GM12865 (cell line): ENCODE measurements around the gene PPTC7.
"Not testable (repeated sequence)": the region's sequence is repeated elsewhere in the genome, so short reads cannot be mapped to it uniquely, and the experiment has no call there.

Experiments
- DNase-seq: peaks from one replicate; pipeline ENCODE4 v3.0.0; 2010; ENCODE audit warnings: low read depth
- H3K4me3 ChIP-seq: 2 replicates; pipeline ENCODE4 v1.5.1; 2011; ENCODE audit warnings: mild to moderate bottlenecking, low read depth, low read length, control low read depth
- TF ChIP-seq, protein P1 (sequence below): IDR thresholded peaks from 2 replicates; pipeline ENCODE4 v1.5.1; 2011; ENCODE audit warnings: low read length, control low read depth, low read depth, inconsistent platforms; ENCODE audit not compliant: insufficient read depth; ENCODE audit errors: missing control alignments

The PPTC7 gene

GRCh38 chr12:110531741-110532333 lies 51.3 kb downstream of the PPTC7 start:
- peak overlapping the region; percentile 16; the same call in 1 of the 2 replicates for H3K4me3 ChIP-seq
- TF ChIP-seq, protein P1, sequence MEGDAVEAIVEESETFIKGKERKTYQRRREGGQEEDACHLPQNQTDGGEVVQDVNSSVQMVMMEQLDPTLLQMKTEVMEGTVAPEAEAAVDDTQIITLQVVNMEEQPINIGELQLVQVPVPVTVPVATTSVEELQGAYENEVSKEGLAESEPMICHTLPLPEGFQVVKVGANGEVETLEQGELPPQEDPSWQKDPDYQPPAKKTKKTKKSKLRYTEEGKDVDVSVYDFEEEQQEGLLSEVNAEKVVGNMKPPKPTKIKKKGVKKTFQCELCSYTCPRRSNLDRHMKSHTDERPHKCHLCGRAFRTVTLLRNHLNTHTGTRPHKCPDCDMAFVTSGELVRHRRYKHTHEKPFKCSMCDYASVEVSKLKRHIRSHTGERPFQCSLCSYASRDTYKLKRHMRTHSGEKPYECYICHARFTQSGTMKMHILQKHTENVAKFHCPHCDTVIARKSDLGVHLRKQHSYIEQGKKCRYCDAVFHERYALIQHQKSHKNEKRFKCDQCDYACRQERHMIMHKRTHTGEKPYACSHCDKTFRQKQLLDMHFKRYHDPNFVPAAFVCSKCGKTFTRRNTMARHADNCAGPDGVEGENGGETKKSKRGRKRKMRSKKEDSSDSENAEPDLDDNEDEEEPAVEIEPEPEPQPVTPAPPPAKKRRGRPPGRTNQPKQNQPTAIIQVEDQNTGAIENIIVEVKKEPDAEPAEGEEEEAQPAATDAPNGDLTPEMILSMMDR, result no peak
- DNase-seq, result peak; percentile 89

DNA sequence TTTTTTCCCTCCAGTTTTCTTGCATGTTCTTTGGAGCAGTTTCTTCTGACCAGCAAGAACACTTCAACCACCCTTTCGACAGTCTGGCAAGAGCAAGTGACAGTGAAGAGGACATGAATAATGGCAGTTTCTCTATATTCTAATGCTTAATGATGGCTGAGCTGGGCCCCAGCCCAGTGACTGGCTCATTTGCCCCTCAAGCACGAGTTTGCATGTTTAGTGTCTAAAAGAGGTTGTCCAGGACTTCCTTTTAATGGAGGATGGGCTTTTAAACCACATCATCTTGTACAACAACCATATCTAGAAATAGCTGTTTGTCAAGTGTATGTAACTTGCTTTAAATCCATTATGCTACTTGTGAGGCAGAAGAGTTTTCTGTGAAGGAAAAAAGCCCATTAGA lies 52.6 kb downstream of the PPTC7 start:
- TF ChIP-seq, protein P1, result no peak
- DNase-seq, result peak; percentile 66
- H3K4me3 ChIP-seq, result no peak overlapping the region

- DNase-seq, result peak; percentile 79
- TF ChIP-seq, protein P1, result no peak
- H3K4me3 ChIP-seq, result no peak overlapping the region
Measured at GRCh38 chr12:110528277-110528839, 54.8 kb downstream of the PPTC7 start.

DNA sequence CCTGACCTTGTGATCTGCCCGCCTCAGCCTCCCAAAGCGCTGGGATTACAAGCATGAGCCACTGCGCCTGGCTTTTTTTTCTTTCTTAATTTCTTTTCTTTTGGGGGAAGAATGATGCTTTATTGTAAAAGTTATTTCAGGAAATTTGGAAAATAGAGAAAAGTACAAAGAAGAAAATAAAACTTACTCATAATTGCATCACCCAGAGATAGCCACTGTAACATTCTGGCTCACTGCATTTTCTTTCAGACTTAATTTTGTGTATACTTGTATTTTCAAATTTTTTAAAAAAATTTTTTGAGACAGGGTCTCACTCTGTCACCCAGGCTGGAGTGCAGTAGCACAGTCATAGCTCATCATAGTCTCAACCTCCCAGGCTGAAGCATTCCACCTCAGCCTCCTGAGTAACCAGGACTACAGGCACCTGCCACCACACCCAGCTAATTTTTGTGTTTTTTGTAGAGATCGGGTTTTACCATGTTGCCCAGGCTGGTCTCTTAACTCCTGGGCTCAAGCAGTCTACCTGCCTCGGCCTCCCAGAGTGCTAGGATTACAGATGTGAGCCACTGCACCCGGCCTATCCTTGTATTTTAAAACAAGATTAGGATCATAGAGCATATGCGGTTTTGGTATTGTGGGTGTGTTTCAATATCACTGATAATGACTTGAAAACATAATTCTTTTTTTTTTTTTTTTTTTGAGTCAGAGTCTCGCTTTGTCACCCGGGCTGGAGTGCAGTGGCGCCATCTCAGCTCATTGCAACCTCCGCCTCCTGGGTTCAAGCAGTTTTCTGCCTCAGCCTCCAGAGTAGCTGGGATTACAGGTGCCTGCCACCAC lies 62.0 kb downstream of the PPTC7 start:
- not testable (repeated sequence) for H3K4me3 ChIP-seq

DNA sequence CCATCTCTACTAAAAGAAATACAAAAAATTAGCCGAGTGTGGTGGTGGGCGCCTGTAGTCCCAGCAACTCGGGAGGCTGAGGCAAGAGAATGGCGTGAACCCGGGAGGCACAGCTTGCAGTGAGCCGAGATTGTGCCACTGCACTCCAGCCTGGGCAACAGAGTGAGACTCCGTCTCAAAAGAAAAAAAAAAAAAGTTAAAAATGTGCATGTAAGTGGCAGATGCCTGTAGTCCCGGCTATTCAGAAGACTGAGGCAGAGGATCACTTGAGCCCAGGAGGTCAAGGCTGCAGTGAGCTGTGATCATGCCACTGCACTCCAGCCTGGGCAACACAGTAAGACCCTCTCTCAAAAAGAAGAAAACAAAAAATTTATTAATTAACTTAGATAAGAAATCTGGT lies 65.1 kb downstream of the PPTC7 start:
- DNase-seq, H3K4me3 ChIP-seq: not testable (repeated sequence)

More for the DNA sequence above, 62.0 kb downstream of the PPTC7 start:
- not testable (repeated sequence) for DNase-seq

GRCh38 chr12:110516995-110517394 lies 66.1 kb downstream of the PPTC7 start:
- no peak for DNase-seq
- no peak overlapping the region for H3K4me3 ChIP-seq
- TF ChIP-seq, protein P1, result no peak

- DNase-seq, result no peak
- TF ChIP-seq, protein P1, result no peak
- H3K4me3 ChIP-seq, result no peak overlapping the region
Measured at GRCh38 chr12:110514363-110514762, 68.8 kb downstream of the PPTC7 start.
